ENCODE data around the gene SCG5. TPM values are rescaled to one million over a fixed set of nuclear protein-coding genes. Genes with fewer than 3 reads are reported as not detected.

The SCG5 gene
- total RNA-seq, 1 donor from 2014 or later = 5.3 TPM

Other genes starting within 250 kb of the SCG5 start
- 1.2 TPM for gene GOLGA8K, start 238.4 kb upstream of the SCG5 start, total RNA-seq
- 1.5 TPM for gene GOLGA8O, start 186.1 kb upstream of the SCG5 start, total RNA-seq
- 6.9 TPM for gene GOLGA8N, start 48.3 kb upstream of the SCG5 start, total RNA-seq
- 2.0 TPM for gene ARHGAP11A, start 26.2 kb upstream of the SCG5 start, total RNA-seq
- gene GREM1, start 76.3 kb downstream of the SCG5 start, total RNA-seq = 435 TPM

All from mesenteric fat pad (tissue), 1 donor.